DMS153 (cell line): ENCODE measurements around the gene FMO5.
"Not testable (repeated sequence)": the region's sequence is repeated elsewhere in the genome, so short reads cannot be mapped to it uniquely, and the experiment has no call there.

Experiments used
- DNase-seq: peaks from one replicate; lab custom pipeline; 2025; lab: John Stamatoyannopoulos, UW

The FMO5 gene

GRCh38 chr1:147207192-147207591 is 17.9 kb downstream of the FMO5 start:
- DNase-seq, result no peak

GRCh38 chr1:147204080-147204479 is 21.1 kb downstream of the FMO5 start:
- no peak for DNase-seq

- DNase-seq, result no peak
Observed at GRCh38 chr1:147202576-147202975, 22.6 kb downstream of the FMO5 start.

GRCh38 chr1:147201786-147202185 is 23.4 kb downstream of the FMO5 start:
- no peak for DNase-seq

- no peak for DNase-seq
Observed at GRCh38 chr1:147201276-147201675, 23.9 kb downstream of the FMO5 start.

- not testable (repeated sequence) for DNase-seq
Observed at GRCh38 chr1:147197324-147197723, 27.8 kb downstream of the FMO5 start.

GRCh38 chr1:147189514-147189913 is 35.6 kb downstream of the FMO5 start:
- no peak for DNase-seq

- no peak for DNase-seq
Observed at GRCh38 chr1:147185432-147185831, 39.7 kb downstream of the FMO5 start.

- DNase-seq, result no peak
Observed at GRCh38 chr1:147177611-147178380, 47.3 kb downstream of the FMO5 start.

GRCh38 chr1:147172168-147173016 is 52.7 kb downstream of the FMO5 start, which contains the start of gene PRKAB2:
Gene PRKAB2 (minus strand): TSS chr1:147172470. CDS start chr1:147172144, 326 bp downstream.
- peak; percentile 97 for DNase-seq

GRCh38 chr1:147171399-147172167 is 53.6 kb downstream of the FMO5 start:
- DNase-seq, result no peak

GRCh38 chr1:147169840-147170674 is 55.1 kb downstream of the FMO5 start:
- no peak for DNase-seq

- no peak for DNase-seq
Observed at GRCh38 chr1:147169171-147169570, 56.0 kb downstream of the FMO5 start.

GRCh38 chr1:147168626-147169058 is 56.5 kb downstream of the FMO5 start:
- DNase-seq, result peak; percentile 40

GRCh38 chr1:147167365-147167764 is 57.8 kb downstream of the FMO5 start:
- no peak for DNase-seq

GRCh38 chr1:147163019-147163418 is 62.1 kb downstream of the FMO5 start:
- DNase-seq, result no peak

GRCh38 chr1:147162093-147162492 is 63.0 kb downstream of the FMO5 start:
- DNase-seq, result no peak

- not testable (repeated sequence) for DNase-seq
Observed at GRCh38 chr1:147157116-147157515, 68.0 kb downstream of the FMO5 start.

- DNase-seq, result no peak
Observed at GRCh38 chr1:147156642-147157041, 68.5 kb downstream of the FMO5 start.

- DNase-seq, result no peak
Observed at GRCh38 chr1:147152772-147153171, 72.4 kb downstream of the FMO5 start.

GRCh38 chr1:147151244-147151643 is 73.9 kb downstream of the FMO5 start:
- no peak for DNase-seq
